ENCODE measurements around the gene CUX1. TPM values are rescaled to one million over a fixed set of nuclear protein-coding genes. Genes with fewer than 3 reads are reported as not detected.

The CUX1 gene
- total RNA-seq, 1 experiment from 2014 or later: 53.5 TPM

- H3K36me3 Mint-ChIP-seq (ENCODE audit: insufficient read depth in 1 of 3, low read depth in 3 of 3): no peaks in the 10 kb centered on the region; a peak in 1 of 7 replicates
- Histone ChIP-seq H3K79me2 (ENCODE audit: insufficient read depth, low read length) (peaks cover under 1% of the 10 kb centered on the region; the same call in 1 of the 2 replicates), H3K14ac (ENCODE audit: insufficient read depth, low read length) (no peak overlapping the region), H2BK5ac (ENCODE audit: insufficient read length, low read length) (no peak overlapping the region), H3K9me3 (ENCODE audit: control insufficient read depth, low read depth, low read length) (no peaks in the 10 kb centered on the region), H4K91ac (ENCODE audit: insufficient read length, low read depth, low read length) (no peak overlapping the region), H4K20me1 (ENCODE audit: control insufficient read depth, insufficient read depth, insufficient read length) (no peaks in the 10 kb centered on the region), H4K8ac (replicated peaks; ENCODE audit: insufficient read length, low read depth, low read length) (no peak overlapping the region), H3K23ac (ENCODE audit: insufficient read length, low read depth, low read length) (no peak overlapping the region), H2AFZ (ENCODE audit: low read length) (no peak overlapping the region), H3K27ac (ENCODE audit: insufficient read length, low read depth, low read length) (no peak overlapping the region), H3K9ac (ENCODE audit: extremely low read depth, insufficient read length, low read length) (no peak overlapping the region), H3K4me1 (ENCODE audit: insufficient read depth, low read length) (no peaks in the 10 kb centered on the region), H2AK5ac (ENCODE audit: insufficient read length, low read length) (no peak overlapping the region), H3K23me2 (ENCODE audit: insufficient read length, low read depth, low read length, poor library complexity, severe bottlenecking) (peaks cover 14% of the 10 kb centered on the region), H3K18ac (ENCODE audit: insufficient read length, low read depth, low read length) (no peak overlapping the region), H2BK12ac (ENCODE audit: insufficient read length, low read depth, low read length) (no peak overlapping the region), H3K4ac (ENCODE audit: low read depth, low read length) (no peak overlapping the region), H3K27me3 (ENCODE audit: insufficient read depth, low read length) (no peaks in the 10 kb centered on the region), H2BK120ac (ENCODE audit: low read depth, low read length, poor library complexity, severe bottlenecking) (no peak overlapping the region), H2BK20ac (ENCODE audit: low read depth, low read length, poor library complexity, severe bottlenecking) (no peak overlapping the region), H2BK15ac (ENCODE audit: low read depth, low read length) (no peak overlapping the region), H4K5ac (ENCODE audit: insufficient read length, low read depth, low read length) (no peak overlapping the region), H3K56ac (ENCODE audit: insufficient read length, low read depth, low read length) (no peak overlapping the region), H3T11ph (ENCODE audit: low read length) (no peak overlapping the region), H3K79me1 (ENCODE audit: insufficient read depth, low read depth, low read length, poor library complexity, severe bottlenecking) (no peaks in the 10 kb centered on the region), H3K4me2 (ENCODE audit: insufficient read depth, insufficient read length, low read length) (no peak overlapping the region)
- no peaks in the 10 kb centered on the region for H3K9me3 Mint-ChIP-seq
- TF ChIP-seq, protein P1, sequence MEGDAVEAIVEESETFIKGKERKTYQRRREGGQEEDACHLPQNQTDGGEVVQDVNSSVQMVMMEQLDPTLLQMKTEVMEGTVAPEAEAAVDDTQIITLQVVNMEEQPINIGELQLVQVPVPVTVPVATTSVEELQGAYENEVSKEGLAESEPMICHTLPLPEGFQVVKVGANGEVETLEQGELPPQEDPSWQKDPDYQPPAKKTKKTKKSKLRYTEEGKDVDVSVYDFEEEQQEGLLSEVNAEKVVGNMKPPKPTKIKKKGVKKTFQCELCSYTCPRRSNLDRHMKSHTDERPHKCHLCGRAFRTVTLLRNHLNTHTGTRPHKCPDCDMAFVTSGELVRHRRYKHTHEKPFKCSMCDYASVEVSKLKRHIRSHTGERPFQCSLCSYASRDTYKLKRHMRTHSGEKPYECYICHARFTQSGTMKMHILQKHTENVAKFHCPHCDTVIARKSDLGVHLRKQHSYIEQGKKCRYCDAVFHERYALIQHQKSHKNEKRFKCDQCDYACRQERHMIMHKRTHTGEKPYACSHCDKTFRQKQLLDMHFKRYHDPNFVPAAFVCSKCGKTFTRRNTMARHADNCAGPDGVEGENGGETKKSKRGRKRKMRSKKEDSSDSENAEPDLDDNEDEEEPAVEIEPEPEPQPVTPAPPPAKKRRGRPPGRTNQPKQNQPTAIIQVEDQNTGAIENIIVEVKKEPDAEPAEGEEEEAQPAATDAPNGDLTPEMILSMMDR (conservative IDR thresholded peaks at IDR 0.05): no peak
- H3K27me3 Mint-ChIP-seq (ENCODE audit: low read depth): peaks cover 20% of the 10 kb centered on the region
- no peak overlapping the region for H3K27ac Mint-ChIP-seq
- WGBS (ENCODE audit: extremely low coverage, insufficient read length, low lambda C conversion rate): no CpG with 5 or more reads among the region's 1 CpG
- no peak for DNase-seq
- H3K4me1 Mint-ChIP-seq: peaks cover 10 to 11% of the 10 kb centered on the region in 2 experiments
- no peak overlapping the region for H3K4me3 Mint-ChIP-seq
Observed at GRCh38 chr7:101812595-101812994, 4.8 kb upstream of the CUX1 start.

All from H9 (cell line).